NCI-H69 (cell line): ENCODE data around the gene TRABD.
A peak's percentile ranks its signal among the peaks of the same experiment; 100 is the strongest.
"Not testable (repeated sequence)": the region's sequence is repeated elsewhere in the genome, so short reads cannot be mapped to it uniquely, and the experiment has no call there.

Source experiments
- DNase-seq: peaks from one replicate; lab custom pipeline; 2025; lab: John Stamatoyannopoulos, UW

Gene TRABD

DNA sequence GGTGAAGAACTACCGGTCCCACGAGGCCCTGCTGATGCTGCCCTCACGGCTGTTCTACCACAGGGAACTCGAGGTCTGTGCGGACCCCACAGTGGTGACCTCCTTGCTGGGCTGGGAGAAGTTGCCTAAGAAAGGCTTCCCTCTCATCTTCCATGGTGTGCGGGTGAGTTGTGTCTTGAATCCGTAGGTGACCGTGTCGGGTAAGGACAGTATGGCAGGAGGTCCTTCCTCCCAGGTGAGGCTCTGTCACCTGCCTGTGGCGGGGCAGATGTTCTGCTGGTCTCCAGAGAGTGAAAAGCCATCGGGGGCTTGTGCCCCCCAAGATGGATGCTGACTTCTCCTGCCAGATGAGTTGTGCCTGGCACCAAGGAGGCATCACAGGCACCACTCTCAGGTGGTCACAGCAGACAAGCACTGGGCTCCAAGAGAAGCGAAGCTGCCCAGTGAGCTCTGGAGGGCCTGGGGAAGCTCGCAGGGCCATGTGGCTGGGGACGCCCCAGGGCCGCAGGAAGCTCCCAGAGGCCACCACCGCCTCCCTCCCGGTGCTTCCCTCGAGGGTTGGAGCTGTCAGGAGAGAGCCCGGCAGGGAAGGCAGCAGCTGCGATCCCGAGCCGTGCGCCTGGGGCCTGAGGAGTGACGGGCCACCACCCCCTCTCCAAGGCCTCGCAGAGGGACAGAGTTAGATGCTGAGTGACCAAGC lies 32.5 kb upstream of the TRABD start:
- DNase-seq = no peak

DNA sequence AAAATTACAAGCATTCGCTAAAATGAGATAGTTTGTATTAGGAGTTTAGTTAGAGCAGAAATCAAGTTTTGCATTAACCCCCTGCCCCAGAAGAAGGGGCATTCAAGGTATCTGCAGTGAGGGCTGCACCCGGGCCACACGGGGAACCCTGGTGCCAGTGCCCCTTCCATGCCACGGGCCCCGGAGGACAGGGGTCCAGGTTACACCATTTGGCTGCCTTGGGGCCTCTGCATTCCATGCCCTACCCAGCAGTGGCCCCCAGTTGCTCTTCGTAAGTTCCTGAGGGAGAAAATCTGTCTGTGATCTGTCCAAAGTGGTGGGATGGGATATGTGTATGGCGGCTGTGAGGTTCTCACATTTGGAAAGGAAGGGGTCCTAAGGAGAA lies 32.0 kb upstream of the TRABD start:
- DNase-seq = no peak

DNA sequence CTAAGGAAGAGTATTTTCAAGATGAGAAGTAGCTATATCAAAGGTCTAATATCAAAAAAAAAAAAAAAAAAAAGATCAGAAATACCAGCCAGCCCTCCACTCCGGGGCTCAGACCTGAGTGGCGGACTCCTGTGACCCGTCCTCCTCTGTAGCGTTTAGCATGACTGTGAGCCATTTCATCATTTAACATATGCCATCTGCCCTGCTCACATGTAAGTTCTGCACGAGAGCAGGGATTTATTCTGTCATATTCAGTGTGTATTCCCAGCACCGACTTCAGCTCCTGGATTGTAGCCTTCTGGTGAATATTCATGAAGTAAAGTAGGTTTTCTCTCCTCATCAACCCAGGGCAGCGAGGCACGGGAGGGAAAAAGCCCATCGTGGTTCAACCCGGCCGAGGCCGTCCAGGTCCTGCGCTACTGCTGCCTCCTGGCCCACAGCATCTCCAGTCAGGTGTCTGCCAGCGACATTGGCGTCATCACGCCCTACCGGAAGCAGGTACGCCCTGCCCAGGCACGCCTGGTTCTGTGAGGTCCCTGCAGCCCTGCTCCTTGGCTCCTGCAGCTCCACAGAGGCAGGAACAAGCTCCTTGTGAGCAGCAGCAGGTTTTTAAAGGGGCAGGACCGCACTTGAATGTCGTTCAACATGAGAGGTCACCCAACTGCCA lies 27.9 kb upstream of the TRABD start:
- peak; percentile 10 for DNase-seq

DNA sequence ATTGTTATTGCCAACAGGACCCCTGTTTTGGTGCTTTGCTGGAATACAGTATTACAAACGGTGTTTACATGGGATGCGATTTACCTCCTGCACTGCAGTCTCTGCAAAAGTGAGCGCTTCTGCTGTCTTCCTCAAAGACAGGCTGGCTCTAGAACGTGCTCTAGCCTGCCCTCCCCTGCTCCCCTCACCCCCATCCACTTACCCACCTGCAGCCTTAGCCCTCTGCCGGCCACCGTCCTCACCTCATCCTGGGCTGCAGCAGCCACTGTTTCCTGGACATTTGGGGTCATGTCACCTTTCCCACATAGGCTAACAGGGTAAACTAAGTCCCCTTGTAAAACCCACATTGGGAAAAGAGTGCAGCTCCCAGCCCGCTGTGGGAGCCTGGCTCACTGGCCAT lies 24.8 kb upstream of the TRABD start:
- DNase-seq = no peak

DNA sequence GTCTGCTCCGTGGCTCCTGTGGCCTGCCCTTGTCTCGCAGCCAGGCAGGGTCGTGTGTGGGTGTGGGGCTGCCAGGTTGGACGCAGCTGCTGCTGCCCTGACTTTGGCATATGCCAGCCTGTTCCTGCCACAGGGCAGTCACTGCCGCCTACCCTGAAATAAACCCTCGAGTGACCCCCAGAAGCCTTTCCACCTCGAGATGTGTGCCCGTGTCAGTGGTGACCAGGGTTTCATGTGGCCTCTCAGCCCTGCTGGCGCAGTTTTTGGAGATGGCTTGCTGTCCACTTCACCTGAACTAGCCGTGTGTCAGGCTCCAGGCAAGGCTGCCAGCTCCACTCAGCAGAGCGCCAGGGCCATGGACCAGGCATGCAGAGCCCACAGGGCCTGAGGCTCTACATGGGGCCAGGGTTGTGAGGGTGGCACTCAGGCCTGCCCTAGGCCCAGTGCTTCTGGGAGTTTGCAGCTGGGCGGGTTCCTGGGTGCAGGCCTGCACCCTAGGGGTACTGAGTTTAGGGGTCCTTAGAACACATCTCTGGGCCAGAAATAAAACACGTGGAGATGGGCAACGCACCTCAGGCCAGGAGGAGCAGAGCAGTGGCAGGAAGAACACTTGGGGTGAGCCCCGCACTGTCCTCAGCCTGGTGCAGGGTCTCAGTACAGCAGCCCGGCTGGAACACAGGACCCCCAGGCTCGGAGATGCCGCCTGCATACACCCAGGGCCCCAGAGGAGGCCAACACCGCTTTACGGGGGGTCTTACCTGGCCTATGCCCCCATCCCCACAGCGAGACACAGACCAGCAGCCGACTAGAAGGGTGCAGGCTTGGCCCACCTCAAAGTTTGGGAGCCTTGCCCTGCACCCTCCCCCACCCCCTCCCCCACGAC lies 24.0 kb upstream of the TRABD start:
- no peak for DNase-seq

DNA sequence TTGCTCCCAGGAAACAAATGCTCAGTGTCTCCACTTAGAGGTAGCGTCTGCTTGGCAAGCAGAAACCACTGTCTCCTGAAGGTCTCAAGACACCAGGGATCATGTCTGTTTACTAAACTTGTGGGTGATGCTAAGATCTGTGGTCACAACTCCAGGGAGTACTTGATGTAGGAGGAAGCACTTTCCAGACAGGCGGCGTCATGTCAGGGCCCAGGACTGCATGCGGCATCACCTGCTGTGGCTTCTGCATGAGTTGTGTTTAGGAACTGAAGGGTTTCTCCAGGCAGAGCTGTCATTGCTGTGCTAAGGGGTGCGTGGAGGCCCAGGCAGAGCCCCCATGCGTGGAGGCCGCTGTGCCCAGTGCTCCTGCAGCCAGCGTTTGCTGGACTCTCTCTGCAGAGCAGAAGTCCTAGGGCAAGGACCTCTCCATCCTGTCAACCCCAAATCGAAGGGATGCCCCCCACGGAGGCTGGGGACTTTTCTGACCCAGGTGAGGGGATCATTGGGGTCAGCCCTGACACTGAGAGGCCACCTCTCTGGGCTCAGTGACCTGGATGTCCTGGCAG lies 23.2 kb upstream of the TRABD start:
- no peak for DNase-seq

DNA sequence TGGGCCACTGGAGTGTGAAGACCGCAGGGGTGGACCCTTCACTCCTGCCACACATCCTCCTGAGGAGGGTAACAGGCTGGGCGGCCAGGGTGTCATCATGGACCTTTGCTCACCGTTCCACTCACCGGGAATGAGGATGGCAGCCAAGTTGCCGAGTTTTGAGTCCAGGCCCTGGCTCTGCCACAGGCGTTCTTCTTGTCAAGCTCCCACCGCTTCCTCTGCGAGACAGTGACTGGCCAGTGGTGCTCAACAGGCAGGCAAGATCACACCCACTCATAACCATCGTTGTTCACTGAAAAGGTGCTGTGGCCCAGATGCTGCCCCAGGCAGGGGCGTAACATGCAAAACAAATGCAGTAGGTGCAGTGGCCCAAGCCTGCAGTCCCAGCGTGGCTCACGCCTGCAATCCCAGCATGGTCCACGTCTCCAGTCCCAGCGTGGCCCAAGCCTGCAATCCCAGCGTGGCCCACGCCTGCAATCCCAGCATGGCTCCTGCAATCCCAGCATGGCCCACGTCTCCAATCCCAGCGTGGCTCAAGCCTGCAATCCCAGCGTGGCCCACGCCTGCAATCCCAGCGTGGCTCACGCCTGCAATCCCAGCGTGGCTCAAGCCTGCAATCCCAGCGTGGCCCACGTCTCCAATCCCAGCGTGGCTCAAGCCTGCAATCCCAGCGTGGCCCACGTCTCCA lies 20.1 kb upstream of the TRABD start:
- no peak for DNase-seq

DNA sequence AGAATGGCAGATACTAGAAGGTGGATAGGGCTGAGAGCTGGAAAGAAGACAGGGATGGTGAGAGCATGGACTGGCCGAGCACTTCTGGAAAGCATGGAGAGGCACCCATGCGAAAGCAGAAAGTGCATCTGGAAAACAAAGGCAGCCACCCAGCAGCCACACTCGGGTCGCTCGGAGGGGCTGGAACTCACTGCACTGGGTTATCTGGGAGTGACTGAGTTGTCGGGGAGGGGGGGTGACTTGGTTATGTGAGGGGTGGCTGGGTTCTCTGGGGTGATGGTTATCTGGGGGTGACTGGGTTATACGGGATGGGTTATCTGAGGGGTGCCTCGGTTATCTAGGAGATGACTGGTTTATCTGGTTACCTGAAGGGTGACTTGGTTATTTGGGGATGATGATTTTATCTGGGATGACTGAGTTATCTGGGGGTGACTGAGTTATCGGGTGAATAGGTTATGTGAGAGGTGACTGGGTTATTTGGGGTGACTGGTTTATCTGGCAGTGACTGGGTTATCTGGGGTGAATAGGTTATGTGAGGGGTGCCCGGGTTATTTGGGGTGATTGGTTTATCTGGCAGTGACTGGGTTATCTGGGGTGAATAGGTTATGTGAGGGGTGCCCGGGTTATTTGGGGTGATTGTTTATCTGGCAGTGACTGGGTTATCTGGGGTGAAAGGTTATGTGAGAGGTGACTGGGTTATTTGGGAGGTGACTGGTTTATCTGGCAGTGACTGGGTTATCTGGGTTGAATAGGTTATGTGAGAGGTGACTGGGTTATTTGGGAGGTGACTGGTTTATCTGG lies 17.8 kb upstream of the TRABD start:
- no peak for DNase-seq

DNA sequence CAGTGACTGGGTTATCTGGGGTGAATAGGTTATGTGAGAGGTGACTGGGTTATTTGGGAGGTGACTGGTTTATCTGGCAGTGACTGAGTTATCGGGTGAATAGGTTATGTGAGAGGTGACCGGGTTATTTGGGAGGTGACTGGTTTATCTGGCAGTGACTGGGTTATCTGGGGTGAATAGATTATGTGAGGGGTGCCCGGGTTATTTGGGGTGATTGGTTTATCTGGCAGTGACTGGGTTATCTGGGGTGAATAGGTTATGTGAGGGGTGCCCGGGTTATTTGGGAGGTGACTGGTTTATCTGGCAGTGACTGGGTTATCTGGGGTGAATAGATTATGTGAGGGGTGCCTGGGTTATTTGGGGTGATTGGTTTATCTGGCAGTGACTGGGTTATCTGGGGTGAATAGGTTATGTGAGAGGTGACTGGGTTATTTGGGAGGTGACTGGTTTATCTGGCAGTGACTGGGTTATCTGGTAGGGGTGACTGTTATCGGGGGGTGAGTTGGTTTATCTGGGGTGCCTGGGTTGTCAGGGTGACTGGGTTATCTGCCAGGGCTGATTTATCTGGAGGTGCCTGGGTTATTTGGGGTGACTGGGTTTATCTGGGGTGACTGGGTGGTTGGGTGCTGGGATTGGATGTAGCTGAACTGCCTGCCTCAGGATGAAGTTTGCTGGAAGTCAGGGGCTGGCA lies 17.1 kb upstream of the TRABD start:
- not testable (repeated sequence) for DNase-seq

DNA sequence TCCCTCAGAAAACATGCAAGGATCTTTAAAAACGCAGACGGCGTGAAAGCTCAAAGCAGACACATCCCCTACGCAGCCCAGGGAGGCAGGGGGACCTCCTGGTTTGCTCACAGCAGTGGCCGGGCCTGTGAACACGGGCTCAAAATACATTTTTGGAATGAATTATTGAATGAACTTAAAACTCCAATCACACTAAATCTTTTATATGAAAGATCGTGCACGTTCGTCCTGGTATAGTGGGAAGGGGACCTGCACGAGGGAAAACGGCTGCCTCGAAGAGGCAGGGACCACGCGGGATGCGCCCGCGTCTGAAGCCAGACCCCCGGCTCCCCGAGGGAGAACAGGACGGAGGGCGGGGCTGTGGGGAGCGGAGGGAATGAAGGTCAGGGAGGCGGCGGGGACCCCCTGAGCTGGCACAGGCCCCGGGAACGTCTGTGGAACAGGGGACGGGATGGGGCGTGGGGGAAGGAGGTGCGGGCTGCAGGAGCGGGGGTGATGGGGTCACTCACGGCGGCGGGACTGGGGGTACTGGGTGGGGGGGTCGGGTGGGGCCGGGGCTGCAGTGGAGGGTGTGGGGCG lies 16.4 kb upstream of the TRABD start:
- no peak for DNase-seq

DNA sequence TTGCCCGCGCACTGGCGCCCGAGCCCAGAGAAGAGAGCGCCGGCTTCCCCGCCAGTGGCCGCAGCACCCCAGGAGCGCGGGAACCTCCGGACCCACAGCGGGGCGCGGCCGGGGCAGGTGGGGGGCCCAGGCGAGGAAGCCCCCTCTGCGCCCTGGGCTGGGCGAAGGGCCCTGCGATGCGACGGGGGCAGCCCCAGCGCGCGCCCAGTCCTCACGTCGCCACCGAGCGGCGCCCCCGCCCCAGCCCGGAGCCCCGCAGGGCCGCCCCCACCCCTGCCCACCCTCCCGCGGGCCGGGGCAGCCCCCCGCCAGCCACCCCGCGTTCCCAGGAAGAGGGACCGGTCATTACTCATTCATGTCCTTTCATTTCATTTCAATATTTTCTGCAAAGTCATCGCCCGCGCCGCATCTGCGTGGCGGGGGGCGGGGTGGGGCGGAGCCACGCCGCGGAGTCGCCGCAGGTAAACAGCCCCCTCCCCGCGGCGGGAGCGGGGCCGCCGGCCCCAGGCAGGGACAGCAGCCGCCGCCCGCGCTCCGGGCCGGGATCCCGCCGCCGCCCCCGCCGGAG lies 15.9 kb upstream of the TRABD start:
- DNase-seq = peak; percentile 77

DNA sequence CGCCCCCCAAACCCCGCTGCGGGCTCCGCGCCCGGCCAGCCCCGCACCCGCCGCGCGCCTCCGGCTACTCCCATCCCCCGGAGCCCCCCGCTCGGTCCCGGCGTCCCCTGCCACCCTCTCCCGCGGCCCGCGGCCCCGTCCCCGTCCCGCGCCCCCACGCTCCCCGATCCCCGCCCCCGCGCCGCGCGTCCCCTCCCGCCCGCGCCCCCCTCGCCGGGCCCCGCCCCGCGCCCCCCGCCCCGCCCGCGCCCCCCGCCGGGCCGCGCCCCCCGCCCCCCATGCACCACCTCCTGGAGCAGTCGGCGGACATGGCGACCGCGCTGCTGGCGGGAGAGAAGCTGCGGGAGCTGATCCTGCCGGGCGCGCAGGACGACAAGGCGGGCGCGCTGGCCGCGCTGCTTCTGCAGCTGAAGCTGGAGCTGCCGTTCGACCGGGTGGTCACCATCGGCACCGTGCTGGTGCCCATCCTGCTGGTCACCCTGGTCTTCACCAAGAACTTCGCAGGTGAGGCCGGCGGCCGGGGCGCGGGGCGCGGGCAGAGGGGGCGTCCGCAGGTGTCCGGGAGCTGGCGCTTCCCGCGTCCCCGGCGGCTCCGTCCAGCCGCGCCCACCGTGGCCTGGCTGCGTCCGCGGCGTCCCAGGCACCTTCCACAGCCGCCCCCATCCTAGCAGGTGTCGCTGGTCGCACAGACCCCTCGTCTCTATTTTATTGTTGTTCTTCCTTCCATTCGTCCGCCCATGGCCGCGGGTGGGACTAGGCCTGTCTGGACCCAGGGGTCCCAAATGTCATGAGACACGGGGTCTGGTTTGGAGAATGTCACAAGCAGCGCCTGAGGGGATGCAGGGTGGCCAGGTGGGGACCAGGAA lies 15.0 kb upstream of the TRABD start, which contains the start of gene PANX2:
PANX2 (plus strand) TSS at position 279 of the 866 bp plus-strand sequence; CDS start at position 279, 0 bp downstream.
- DNase-seq = peak; percentile 70

DNA sequence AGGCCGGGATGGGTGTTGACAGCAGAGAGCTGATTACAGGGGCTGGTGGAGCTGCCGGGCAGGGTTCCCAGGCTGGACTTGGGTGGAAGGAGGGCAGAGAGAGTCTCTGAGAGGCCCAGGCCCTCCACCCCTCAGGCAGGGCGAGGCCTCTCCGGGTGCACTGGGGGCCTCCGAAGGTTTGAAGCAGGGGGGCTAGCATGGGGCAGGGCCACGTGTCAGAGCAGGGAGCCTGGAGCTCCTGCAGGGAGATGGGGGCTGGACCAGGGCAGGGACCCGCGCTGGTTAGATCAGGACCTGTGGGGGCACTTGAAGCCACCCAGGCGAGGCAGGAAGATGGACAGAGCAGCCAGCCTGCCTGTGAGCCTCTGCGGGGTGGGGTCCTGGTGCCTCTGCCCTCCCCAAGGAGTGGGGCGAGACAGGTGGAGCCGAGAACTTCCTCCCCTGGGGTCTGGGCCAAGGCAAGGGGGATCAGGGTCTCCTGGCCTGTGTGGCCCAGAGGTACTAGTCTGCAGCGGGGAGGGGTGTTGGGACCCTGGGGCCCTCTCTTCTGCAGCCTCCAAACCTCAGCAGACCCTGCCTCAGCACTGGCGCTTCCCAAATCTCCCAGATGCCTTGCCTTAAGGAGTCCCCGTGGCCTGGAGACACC lies 14.3 kb upstream of the TRABD start:
- no peak for DNase-seq

DNA sequence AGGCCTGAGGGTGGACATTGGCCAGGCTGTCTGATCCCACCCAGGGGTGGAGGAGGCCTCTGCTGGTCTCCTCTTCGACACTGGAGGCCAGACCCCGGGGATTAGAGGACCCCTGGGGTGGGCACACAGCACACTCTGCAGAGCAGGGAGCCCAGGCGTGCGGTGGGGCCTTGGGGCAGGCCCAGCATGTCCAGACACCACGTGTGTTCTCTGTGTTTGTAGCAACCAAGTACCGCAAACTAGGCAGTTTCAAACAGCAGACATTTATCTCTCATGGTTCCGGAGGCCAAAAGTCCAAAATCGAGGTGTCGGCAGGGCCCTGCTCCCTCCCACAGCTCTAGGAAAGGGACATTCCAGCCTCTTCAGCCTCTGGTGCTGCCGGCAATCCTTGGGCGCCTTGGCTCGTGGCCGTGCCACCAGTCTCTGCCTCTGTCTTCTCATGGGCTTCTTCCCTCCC lies 13.7 kb upstream of the TRABD start:
- DNase-seq = no peak

DNA sequence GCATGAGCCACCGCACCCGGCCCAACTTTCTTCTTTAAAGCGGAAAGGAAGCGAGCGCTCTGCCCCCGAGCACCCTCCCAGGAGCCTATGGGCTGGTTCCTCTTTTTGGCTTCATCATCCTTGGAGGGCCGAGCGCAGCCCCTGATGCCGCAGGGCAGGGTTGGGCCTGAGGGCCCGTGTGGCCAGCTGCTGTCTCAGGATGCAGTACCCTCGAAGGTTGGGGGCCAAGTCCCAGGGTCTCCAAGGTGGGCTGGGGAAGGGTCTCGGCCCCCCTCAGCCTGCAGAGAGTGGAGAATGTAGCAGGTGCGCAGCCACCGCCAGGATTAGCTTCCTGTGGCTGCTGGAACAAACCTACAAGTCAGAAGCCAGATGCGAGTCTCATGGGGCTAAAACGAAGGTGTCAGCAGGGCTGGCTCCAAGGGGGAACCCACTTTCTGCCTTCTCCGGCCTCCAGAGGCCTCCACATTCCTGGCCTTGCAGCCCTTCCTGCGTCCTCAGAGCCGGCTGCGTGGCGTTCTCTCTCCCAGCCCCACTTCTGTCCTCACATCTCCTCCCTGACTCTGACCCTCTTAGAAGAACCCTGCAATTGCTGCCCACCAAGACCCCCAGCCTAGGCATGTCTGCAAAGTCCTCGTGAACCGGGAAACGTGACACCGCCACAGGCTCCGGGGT lies 12.3 kb upstream of the TRABD start:
- no peak for DNase-seq

DNA sequence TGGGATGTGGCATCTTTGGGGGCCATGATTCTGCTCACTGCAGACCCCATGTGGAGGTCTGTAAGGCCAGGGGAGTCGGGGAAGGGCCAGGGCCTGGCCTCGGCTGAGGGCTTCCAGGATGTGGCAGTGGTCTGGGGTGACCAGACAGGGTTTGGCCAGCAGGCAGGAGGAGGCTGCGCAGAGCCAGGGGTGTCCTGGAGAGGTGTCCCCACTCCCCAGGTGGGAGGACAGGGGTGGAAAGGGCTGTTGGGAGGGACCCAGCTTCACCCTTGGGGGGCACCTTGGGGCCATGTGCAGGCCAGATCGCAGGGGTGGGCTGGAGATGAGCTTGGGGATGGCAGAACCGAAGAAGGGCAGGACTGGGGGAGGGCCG lies 11.7 kb upstream of the TRABD start:
- no peak for DNase-seq

DNA sequence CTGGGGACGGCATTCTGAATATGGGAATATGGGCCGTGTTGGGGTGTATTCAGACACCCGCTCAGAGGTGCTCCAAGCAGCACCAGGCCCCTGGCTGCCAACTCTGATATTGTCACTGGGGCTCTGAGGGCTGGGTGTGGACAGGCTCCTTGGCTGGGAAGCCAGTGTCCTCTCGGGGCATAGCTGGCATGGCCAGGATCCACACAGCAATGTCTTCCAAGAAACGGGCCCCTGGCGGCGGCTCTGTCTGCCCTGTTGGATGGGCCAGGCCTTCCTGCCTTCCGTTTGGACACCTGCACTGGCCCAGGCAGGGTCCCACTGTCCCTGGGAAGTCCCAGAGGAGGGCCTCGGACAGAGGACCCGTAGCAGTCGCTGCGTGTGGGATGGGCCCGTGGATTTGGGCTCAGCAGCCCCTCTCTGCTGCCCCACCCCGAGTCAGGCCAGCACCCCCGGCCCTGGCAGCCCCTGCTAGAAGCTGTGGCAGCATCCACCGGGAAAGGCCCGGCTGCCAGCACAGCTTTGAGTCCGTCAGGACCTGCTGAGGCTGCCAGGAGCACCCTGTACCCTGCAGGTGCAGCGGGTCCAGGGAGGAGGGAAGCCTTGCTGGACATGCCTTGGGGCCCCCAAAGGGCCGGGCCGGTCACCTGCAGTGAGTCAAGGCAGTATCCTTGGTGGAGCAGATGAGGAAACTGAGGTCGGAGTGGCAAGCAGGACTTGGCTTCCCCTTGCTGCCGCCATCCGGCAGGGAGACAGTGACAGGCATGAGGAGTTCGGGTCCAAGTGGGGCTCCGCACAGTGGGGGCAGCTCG lies 11.1 kb upstream of the TRABD start:
- no peak for DNase-seq
